Measurements from ENCODE around the gene POLA2.

Gene POLA2

DNA sequence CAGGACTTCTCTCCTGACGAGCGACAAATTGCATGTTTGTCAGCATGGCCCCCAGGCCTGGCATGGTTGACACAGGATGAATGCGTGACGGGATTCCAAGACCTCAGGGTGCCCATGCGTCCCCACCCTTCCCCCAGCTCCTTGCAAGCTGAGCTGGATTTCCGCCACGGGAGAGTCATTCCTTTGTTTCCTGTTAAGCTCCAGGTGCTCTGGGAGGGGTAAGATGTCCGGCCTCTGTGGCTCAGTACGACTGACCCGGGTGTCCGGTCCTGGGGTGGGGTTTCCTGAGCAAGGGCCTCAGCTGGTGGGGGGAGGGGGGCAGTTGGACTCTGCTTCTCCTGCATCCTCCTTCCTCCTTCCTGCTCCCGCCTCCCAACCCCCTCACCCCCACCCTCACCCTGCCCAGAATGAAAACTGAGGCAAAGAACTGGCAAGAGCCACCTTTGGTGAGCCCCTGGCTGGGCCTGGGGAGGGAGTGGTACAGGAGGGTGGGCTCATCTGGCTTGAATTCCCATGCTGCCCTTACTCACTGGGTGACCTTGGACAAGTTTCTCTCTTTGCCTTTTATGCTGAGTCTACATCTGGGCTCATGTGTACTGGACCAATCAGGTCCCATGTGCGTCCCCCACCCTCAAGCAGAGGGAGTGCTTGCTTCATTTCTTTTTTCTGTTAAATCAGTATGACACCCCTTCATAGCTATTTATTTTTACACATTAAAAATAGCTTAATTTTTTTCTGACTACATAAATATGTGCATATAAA lies 55.4 kb downstream of the POLA2 start:
- Histone ChIP-seq H3K9me3 (ENCODE audit: insufficient read depth, low read length) (no peaks in the 10 kb centered on the region), H3K4me1 (ENCODE audit: insufficient read depth, insufficient read length) (peaks cover 30% of the 10 kb centered on the region), H3K27me3 (ENCODE audit: insufficient read depth, insufficient read length) (peaks cover 15% of the 10 kb centered on the region), H3K9ac (ENCODE audit: insufficient read length, low read depth) (peak overlapping the region; percentile 53), H3K36me3 (ENCODE audit: insufficient read depth, insufficient read length, low read length) (peaks cover 39% of the 10 kb centered on the region), H3K4me3 (ENCODE audit: insufficient read length, low read depth) (peak overlapping the region; percentile 9)
- TF ChIP-seq ZNF274 (IDR thresholded peaks at IDR 0.05; ENCODE audit: low read depth, low read length) (no peak), SUZ12 (IDR thresholded peaks at IDR 0.05; ENCODE audit: extremely low read depth, insufficient read depth, insufficient read length) (no peak), YY1 (IDR thresholded peaks at IDR 0.05; ENCODE audit: insufficient read depth, insufficient read length) (no peak)
- DNase-seq (ENCODE audit: low read depth, low spot score) = no peak

DNA sequence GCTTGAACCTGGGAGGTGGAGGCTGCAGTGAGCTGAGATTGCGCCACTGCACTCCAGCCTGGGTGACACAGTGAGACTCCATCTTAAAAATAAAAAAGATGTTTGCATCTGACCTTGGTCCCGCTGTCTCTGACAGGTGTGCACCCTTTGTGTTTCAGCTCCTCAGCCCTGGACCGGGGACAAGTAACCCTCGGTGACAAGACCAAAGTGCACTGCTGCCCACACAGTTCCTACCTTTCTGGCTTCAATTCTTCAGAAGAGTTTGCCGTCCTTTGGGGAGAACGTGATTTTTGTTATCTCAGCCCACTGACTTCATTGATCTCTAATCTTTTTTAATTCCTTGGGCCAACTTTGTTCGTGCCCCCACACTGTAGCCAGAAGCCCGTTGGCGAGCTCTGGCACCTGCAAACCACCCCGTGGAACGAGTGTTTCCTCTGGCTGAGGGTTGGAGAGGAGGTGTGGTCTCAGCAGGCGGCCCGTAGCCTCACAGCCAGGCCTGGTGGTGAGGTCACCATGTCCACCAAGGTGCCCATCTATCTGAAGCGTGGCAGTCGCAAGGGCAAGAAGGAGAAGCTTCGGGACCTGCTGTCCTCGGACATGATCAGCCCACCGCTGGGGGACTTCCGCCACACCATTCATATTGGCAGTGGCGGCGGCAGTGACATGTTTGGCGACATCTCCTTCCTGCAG lies 58.8 kb downstream of the POLA2 start:
- H3K4me1 ChIP-seq (ENCODE audit: insufficient read depth, insufficient read length) = peaks cover 25% of the 10 kb centered on the region
- H3K36me3 ChIP-seq (ENCODE audit: insufficient read depth, insufficient read length, low read length) = peaks cover 54% of the 10 kb centered on the region
- no peak overlapping the region for H3K9ac ChIP-seq (ENCODE audit: insufficient read length, low read depth)
- H3K4me3 ChIP-seq (ENCODE audit: insufficient read length, low read depth) = no peak overlapping the region
- no peak for TF ChIP-seq YY1 (IDR thresholded peaks at IDR 0.05; ENCODE audit: insufficient read depth, insufficient read length)
- TF ChIP-seq SUZ12 (IDR thresholded peaks at IDR 0.05; ENCODE audit: extremely low read depth, insufficient read depth, insufficient read length) = no peak
- TF ChIP-seq ZNF274 (IDR thresholded peaks at IDR 0.05; ENCODE audit: low read depth, low read length) = no peak
- no peaks in the 10 kb centered on the region for H3K27me3 ChIP-seq (ENCODE audit: insufficient read depth, insufficient read length)
- H3K9me3 ChIP-seq (ENCODE audit: insufficient read depth, low read length) = no peaks in the 10 kb centered on the region
- no peak for DNase-seq (ENCODE audit: low read depth, low spot score)

DNA sequence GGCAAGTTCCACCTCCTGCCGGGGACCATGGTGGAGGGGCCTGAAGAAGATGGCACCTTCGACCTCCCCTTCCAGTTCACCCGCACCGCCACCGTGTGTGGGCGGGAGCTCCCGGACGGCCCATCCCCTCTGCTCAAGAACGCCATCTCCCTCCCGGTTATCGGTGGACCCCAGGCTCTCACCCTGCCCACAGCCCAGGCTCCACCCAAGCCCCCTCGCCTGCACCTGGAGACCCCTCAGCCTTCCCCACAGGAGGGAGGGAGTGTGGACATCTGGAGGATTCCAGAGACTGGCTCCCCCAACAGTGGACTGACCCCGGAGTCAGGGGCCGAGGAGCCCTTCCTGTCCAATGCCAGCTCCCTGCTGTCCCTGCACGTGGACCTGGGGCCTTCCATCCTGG lies 59.3 kb downstream of the POLA2 start:
- no peak for TF ChIP-seq SUZ12 (IDR thresholded peaks at IDR 0.05; ENCODE audit: extremely low read depth, insufficient read depth, insufficient read length)
- TF ChIP-seq ZNF274 (IDR thresholded peaks at IDR 0.05; ENCODE audit: low read depth, low read length) = no peak
- no peak for TF ChIP-seq YY1 (IDR thresholded peaks at IDR 0.05; ENCODE audit: insufficient read depth, insufficient read length)
- peaks cover 52% of the 10 kb centered on the region for H3K36me3 ChIP-seq (ENCODE audit: insufficient read depth, insufficient read length, low read length)
- H3K4me3 ChIP-seq (ENCODE audit: insufficient read length, low read depth) = no peak overlapping the region
- no peaks in the 10 kb centered on the region for H3K27me3 ChIP-seq (ENCODE audit: insufficient read depth, insufficient read length)
- H3K9me3 ChIP-seq (ENCODE audit: insufficient read depth, low read length) = no peaks in the 10 kb centered on the region
- no peak for DNase-seq (ENCODE audit: low read depth, low spot score)
- H3K9ac ChIP-seq (ENCODE audit: insufficient read length, low read depth) = no peak overlapping the region
- peaks cover 22% of the 10 kb centered on the region for H3K4me1 ChIP-seq (ENCODE audit: insufficient read depth, insufficient read length)

DNA sequence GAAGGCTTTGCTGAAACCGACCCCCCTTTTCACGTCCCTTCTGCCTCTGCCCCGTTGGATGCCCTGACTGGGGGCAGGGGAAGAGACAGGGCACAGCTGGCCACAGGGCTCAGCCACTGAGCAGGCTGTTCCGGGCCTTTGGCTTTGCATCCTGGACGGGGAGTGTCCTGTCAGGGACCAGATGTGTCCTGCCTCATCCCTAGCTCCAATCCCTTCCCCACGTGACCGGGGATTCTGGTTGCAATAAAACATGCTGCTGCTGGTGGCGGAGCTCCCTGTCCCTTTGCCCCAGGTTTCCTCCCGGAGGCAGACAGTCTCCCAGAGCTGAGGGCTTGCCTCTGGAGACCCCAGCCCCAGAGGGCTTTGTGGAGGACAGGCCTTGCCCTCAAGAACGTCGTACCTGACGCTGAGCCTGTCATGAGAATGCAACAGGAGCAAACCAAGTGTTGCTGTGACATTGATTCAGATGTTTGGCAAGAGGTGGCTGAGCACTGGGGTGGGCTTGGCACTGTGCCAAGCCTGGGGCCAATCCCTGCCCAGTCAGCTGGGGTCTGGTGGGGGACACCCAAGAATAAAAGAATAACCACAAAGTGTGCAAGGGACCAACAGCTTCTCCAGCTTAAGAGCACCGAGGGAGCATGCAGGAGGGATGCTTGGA lies 60.2 kb downstream of the POLA2 start:
- peaks cover 44% of the 10 kb centered on the region for H3K36me3 ChIP-seq (ENCODE audit: insufficient read depth, insufficient read length, low read length)
- H3K27me3 ChIP-seq (ENCODE audit: insufficient read depth, insufficient read length) = no peaks in the 10 kb centered on the region
- TF ChIP-seq SUZ12 (IDR thresholded peaks at IDR 0.05; ENCODE audit: extremely low read depth, insufficient read depth, insufficient read length) (no peak), YY1 (IDR thresholded peaks at IDR 0.05; ENCODE audit: insufficient read depth, insufficient read length) (no peak)
- peaks cover 13% of the 10 kb centered on the region for H3K4me1 ChIP-seq (ENCODE audit: insufficient read depth, insufficient read length)
- no peak for DNase-seq (ENCODE audit: low read depth, low spot score)
- H3K4me3 ChIP-seq (ENCODE audit: insufficient read length, low read depth) = no peak overlapping the region
- no peaks in the 10 kb centered on the region for H3K9me3 ChIP-seq (ENCODE audit: insufficient read depth, low read length)
- H3K9ac ChIP-seq (ENCODE audit: insufficient read length, low read depth) = no peak overlapping the region

DNA sequence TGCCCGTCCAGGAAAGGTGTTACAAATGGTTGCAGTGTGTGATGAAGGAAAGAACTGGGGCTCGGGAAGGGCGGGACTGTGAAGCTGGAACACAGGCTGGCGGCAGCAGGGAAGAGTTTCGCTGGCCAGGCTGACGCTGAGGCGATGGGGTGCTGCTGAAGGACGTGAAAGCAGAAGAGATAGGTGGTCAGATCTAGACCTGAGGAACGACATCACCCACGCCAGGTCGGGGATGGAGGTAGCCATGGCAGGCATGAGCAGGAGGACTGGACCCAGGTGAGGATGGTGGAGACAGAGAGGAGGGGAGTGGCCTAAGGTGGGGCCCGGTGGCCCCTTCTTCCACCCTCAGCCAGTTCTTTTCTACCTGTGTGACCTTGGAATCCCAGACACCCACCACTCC lies 62.1 kb downstream of the POLA2 start:
- DNase-seq (ENCODE audit: low read depth, low spot score) = no peak
- H3K4me3 ChIP-seq (ENCODE audit: insufficient read length, low read depth) = no peak overlapping the region
- no peak overlapping the region for H3K9ac ChIP-seq (ENCODE audit: insufficient read length, low read depth)
- H3K9me3 ChIP-seq (ENCODE audit: insufficient read depth, low read length) = no peaks in the 10 kb centered on the region
- TF ChIP-seq ZNF274 (IDR thresholded peaks at IDR 0.05; ENCODE audit: low read depth, low read length) = no peak
- TF ChIP-seq SUZ12 (IDR thresholded peaks at IDR 0.05; ENCODE audit: extremely low read depth, insufficient read depth, insufficient read length) = no peak
- TF ChIP-seq YY1 (IDR thresholded peaks at IDR 0.05; ENCODE audit: insufficient read depth, insufficient read length) = no peak
- peaks cover 44% of the 10 kb centered on the region for H3K36me3 ChIP-seq (ENCODE audit: insufficient read depth, insufficient read length, low read length)
- H3K4me1 ChIP-seq (ENCODE audit: insufficient read depth, insufficient read length) = peaks cover 8% of the 10 kb centered on the region
- no peaks in the 10 kb centered on the region for H3K27me3 ChIP-seq (ENCODE audit: insufficient read depth, insufficient read length)

DNA sequence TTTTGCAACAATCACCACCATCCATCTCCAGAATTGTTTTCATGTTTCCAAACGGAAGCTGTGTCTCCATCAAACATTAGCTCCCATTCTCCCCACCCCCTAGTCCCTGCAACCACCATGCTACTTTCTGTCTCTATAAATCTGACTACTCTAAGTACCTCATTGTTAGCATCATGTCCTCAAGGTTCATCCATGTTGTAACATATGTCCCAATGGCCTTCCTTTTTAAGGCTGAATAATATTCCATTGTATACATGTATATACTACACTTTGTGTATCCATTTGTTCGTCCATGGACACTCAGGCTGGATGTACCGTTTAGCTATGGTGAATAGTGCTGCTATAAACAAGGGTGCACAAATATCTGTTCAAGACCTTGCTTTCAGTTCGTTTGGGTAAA lies 63.7 kb downstream of the POLA2 start:
- no peak for DNase-seq (ENCODE audit: low read depth, low spot score)
- Histone ChIP-seq H3K9ac (ENCODE audit: insufficient read length, low read depth) (no peak overlapping the region), H3K4me1 (ENCODE audit: insufficient read depth, insufficient read length) (peaks cover 3% of the 10 kb centered on the region), H3K4me3 (ENCODE audit: insufficient read length, low read depth) (no peak overlapping the region), H3K9me3 (ENCODE audit: insufficient read depth, low read length) (no peaks in the 10 kb centered on the region), H3K36me3 (ENCODE audit: insufficient read depth, insufficient read length, low read length) (peaks cover 33% of the 10 kb centered on the region), H3K27me3 (ENCODE audit: insufficient read depth, insufficient read length) (no peaks in the 10 kb centered on the region)
- TF ChIP-seq SUZ12 (IDR thresholded peaks at IDR 0.05; ENCODE audit: extremely low read depth, insufficient read depth, insufficient read length) = no peak
- TF ChIP-seq ZNF274 (IDR thresholded peaks at IDR 0.05; ENCODE audit: low read depth, low read length) = no peak
- no peak for TF ChIP-seq YY1 (IDR thresholded peaks at IDR 0.05; ENCODE audit: insufficient read depth, insufficient read length)

DNA sequence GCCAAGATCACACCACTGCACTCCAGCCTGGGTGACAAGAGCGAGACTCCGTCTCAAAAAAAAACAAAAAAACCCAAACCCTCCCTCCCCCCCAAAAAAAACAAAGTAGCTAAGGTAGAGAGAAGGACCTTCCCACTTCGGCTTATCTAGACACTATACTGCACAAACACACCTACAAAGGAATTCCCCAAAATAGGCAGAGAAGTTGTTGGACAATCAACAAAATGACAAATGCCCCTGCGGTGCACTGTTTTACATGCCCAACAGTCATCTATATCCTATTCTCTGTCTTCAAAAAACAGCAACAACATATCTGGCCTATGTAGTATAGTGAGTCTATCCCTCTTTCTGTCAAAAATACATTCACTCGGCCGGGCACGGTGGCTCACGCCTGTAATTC lies 65.3 kb downstream of the POLA2 start:
- Histone ChIP-seq H3K4me1 (ENCODE audit: insufficient read depth, insufficient read length) (peaks cover 3% of the 10 kb centered on the region), H3K9me3 (ENCODE audit: insufficient read depth, low read length) (no peaks in the 10 kb centered on the region)
- TF ChIP-seq YY1 (IDR thresholded peaks at IDR 0.05; ENCODE audit: insufficient read depth, insufficient read length) (no peak), ZNF274 (IDR thresholded peaks at IDR 0.05; ENCODE audit: low read depth, low read length) (no peak)

More for the DNA sequence above, 65.3 kb downstream of the POLA2 start:
- no peak overlapping the region for H3K9ac ChIP-seq (ENCODE audit: insufficient read length, low read depth)
- H3K36me3 ChIP-seq (ENCODE audit: insufficient read depth, insufficient read length, low read length) = peaks cover 17% of the 10 kb centered on the region
- no peak for DNase-seq (ENCODE audit: low read depth, low spot score)
- no peaks in the 10 kb centered on the region for H3K27me3 ChIP-seq (ENCODE audit: insufficient read depth, insufficient read length)
- H3K4me3 ChIP-seq (ENCODE audit: insufficient read length, low read depth) = no peak overlapping the region
